Kidney (tissue), 14 donors: Measurements from ENCODE around the gene PRKN. TPM values are rescaled to one million over a fixed set of nuclear protein-coding genes. Genes with fewer than 3 reads are reported as not detected.

ENCODE experiments used
- DNase-seq, 5 donors: peaks; one replicate each; pipeline ENCODE4 v3.0.0-alpha.2; 2013 to 2020
- FAIRE-seq: peaks from 2 replicates; lab custom pipeline; 2012; peaks lifted over from hg19 to GRCh38; lab: Jason Lieb, UNC
- H3K27ac ChIP-seq, 2 donors: one replicate each; pipeline ENCODE4 v1.7.0; 2013; ENCODE audit warnings: low read depth in 2 of 2, low read length in 2 of 2, inconsistent platforms in 1 of 2
- H3K27me3 ChIP-seq: one replicate; pipeline ENCODE4 v1.7.1; 2013; ENCODE audit warnings: low read length, inconsistent platforms; ENCODE audit not compliant: control insufficient read depth, insufficient read depth
- H3K36me3 ChIP-seq, 3 donors: one replicate each; pipeline versions ENCODE4 v1.7.0 to v1.7.1; 2013; ENCODE audit warnings: low read length in 3 of 3, control low read depth in 1 of 3, inconsistent platforms in 1 of 3; ENCODE audit not compliant: insufficient read depth in 3 of 3, control insufficient read depth in 2 of 3
- H3K4me1 ChIP-seq, 3 donors: one replicate each; pipeline versions ENCODE4 v1.7.0 to v1.7.1; 2013; ENCODE audit warnings: low read length in 3 of 3, inconsistent platforms in 1 of 3, low read depth in 1 of 3; ENCODE audit not compliant: control insufficient read depth in 2 of 3, insufficient read depth in 2 of 3
- H3K4me3 ChIP-seq, 3 donors: one replicate each; pipeline versions ENCODE4 v1.7.0 to v1.8.1; 2013; ENCODE audit warnings: low read length in 3 of 3, control low read depth in 1 of 3, inconsistent platforms in 1 of 3
- H3K9ac ChIP-seq, 3 donors: one replicate each; pipeline versions ENCODE4 v1.7.0 to v1.7.1; 2013; ENCODE audit warnings: low read length in 3 of 3, control low read depth in 1 of 3, inconsistent platforms in 1 of 3
- H3K9me3 ChIP-seq, 3 donors: one replicate each; pipeline versions ENCODE4 v1.7.0 to v1.7.1; 2013; ENCODE audit warnings: low read length in 3 of 3, control low read depth in 1 of 3, inconsistent platforms in 1 of 3; ENCODE audit not compliant: control insufficient read depth in 2 of 3, insufficient read depth in 1 of 3
- intact Hi-C: fragments of 100-400 bp; cut with DNase I; formaldehyde crosslinking; loops from one replicate; pipeline ENCODE4 v1.11.1; 2022
- polyA plus RNA-seq: library from polyadenylated mRNA; stranded (reverse); fragments of 350-450 nt; fragmentation: Illumina TruSeq; extraction: RNeasy Lipid Tissue Mini Kit (QIAGEN cat#74804); gene quantifications from one replicate; pipeline ENCODE4 v1.2.3, GENCODE V29; 2014; ENCODE audit warnings: low read depth, low replicate concordance; ENCODE audit not compliant: insufficient read depth
- total RNA-seq: library from RNA; stranded (reverse); fragmentation: NEBNext Ultra II Directional; extraction: Animal tissue kit (Norgen Biotek cat#: 25700); gene quantifications from one replicate; pipeline ENCODE4 v1.2.1, GENCODE V29; 2021
- TF ChIP-seq, protein P1 (sequence below): IDR thresholded peaks from 3 replicates; pipeline ENCODE4 v1.5.1; 2012; ENCODE audit warnings: mild to moderate bottlenecking, moderate library complexity, borderline replicate concordance; ENCODE audit not compliant: insufficient read depth; ENCODE audit errors: extremely low read depth
- donor health status: control.
- donor health status: control.
- donor health status: control.
- donor health status: control.
- donor health status: control.
- donor health status: DM: yes; HTN: yes; CAD: no.
- donor health status: Normal renal cell carcinoma (clear cell type).

The PRKN gene
- total and polyA plus RNA-seq, 2 donors from 2014 or later = 8.6 to 10.4 TPM

DNA sequence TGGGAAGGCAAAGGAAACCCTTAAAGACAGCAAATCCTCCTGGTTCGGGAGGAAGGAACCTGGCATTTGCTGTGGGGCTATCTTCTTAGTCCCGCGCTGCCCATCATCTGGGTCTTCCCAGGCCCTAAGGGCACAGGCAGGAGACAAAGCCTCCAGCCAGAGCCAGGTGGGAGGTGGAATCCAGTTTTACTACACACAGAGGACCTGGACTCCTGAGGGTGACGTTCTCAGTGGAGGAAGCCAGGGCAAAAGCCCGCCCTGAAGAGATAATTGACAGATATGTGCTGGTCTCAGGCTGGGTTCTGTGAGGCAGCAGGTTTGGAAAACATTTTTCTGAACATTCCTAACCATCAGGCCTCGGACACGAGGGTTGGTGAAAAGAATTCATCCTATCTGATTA is 1365.3 kb downstream of the PRKN start:
- Histone ChIP-seq H3K4me3 (no peak overlapping the region), H3K9ac (no peak overlapping the region), H3K9me3 (peaks cover 0 to 6% (median 0%) of the 10 kb centered on the region in 3 donors), H3K27ac (no peak overlapping the region), H3K36me3 (no peaks in the 10 kb centered on the region), H3K4me1 (no peaks in the 10 kb centered on the region), H3K27me3 (no peaks in the 10 kb centered on the region)
- TF ChIP-seq, protein P1, sequence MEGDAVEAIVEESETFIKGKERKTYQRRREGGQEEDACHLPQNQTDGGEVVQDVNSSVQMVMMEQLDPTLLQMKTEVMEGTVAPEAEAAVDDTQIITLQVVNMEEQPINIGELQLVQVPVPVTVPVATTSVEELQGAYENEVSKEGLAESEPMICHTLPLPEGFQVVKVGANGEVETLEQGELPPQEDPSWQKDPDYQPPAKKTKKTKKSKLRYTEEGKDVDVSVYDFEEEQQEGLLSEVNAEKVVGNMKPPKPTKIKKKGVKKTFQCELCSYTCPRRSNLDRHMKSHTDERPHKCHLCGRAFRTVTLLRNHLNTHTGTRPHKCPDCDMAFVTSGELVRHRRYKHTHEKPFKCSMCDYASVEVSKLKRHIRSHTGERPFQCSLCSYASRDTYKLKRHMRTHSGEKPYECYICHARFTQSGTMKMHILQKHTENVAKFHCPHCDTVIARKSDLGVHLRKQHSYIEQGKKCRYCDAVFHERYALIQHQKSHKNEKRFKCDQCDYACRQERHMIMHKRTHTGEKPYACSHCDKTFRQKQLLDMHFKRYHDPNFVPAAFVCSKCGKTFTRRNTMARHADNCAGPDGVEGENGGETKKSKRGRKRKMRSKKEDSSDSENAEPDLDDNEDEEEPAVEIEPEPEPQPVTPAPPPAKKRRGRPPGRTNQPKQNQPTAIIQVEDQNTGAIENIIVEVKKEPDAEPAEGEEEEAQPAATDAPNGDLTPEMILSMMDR = no peak
- FAIRE-seq (no peak), DNase-seq (no peak)
- intact Hi-C loops = no loop called here

DNA sequence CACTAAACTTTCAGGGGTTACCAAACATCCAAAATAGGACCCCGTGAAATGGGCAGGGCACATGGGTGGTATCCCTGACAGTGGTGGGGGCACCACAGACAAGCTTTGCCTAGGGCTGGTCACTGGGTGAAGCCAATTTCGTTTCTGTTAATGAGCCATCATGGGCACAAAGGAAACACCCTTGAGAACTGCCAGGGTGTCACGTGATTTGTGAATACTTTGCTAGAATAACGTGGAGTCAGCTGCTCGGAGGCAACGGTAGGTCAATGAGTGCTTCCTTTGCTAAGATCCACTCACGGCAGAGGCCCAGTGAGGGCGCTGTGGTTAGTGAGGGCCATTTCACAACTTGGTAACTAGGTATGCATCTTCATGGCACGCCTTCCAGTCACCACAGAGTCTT is 1366.0 kb downstream of the PRKN start:
- Histone ChIP-seq H3K4me3 (no peak overlapping the region), H3K9ac (no peak overlapping the region), H3K27ac (no peak overlapping the region), H3K9me3 (peaks cover 0 to 6% (median 0%) of the 10 kb centered on the region in 3 donors), H3K36me3 (no peaks in the 10 kb centered on the region), H3K27me3 (no peaks in the 10 kb centered on the region), H3K4me1 (no peaks in the 10 kb centered on the region)
- DNase-seq (no peak), FAIRE-seq (no peak)
- intact Hi-C loops = no loop called here
- TF ChIP-seq, protein P1 = no peak

DNA sequence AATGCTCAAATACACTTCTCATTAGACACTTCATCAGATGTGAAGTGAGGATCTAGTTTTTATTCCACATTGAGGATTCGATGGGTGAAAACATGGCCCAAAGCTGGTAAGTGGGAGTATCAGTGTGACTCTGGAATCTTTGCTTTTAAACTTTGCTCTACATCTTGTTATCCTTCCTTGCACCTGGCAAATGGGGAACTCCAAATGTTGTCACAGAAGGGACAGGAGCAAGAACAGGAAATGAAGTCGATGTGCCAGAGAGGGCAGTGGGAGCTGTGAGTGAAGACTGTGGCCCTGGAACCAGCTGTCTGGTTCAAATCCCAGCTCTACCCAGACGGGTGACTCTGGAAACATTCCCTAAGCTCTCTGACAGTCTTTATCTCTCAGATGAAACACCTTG is 1367.0 kb downstream of the PRKN start:
- no peaks in the 10 kb centered on the region for H3K4me1 ChIP-seq
- no peak for FAIRE-seq
- peaks cover 0 to 6% (median 0%) of the 10 kb centered on the region in 3 donors for H3K9me3 ChIP-seq
- no peaks in the 10 kb centered on the region for H3K27me3 ChIP-seq
- intact Hi-C loops = no loop called here
- no peak for DNase-seq
- no peak overlapping the region for H3K27ac ChIP-seq
- no peak overlapping the region for H3K4me3 ChIP-seq
- no peaks in the 10 kb centered on the region for H3K36me3 ChIP-seq
- no peak overlapping the region for H3K9ac ChIP-seq
- TF ChIP-seq, protein P1 = no peak

DNA sequence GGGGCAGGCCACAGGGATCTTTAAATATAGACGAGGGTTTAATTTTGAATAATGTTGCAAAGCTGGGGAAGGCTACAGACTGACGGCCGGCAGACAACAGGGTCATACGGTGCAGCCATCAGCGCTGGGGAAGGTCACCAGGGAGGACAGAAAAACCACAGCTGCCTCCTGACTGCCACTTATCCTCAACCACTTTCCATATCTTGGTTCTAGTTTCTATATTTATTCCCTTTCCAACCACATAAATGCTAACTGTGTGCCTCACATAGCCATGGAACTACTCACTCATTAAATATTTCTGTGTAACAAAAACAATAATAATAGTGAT is 1368.0 kb downstream of the PRKN start:
- no peak overlapping the region for H3K4me3 ChIP-seq
- intact Hi-C loops = no loop called here
- no peaks in the 10 kb centered on the region for H3K36me3 ChIP-seq
- TF ChIP-seq, protein P1 = no peak
- no peaks in the 10 kb centered on the region for H3K4me1 ChIP-seq
- DNase-seq (no peak), FAIRE-seq (no peak)
- H3K9me3 ChIP-seq = peaks cover 0 to 6% (median 0%) of the 10 kb centered on the region in 3 donors
- H3K9ac ChIP-seq = no peak overlapping the region
- H3K27me3 ChIP-seq = no peaks in the 10 kb centered on the region
- H3K27ac ChIP-seq = no peak overlapping the region
